ENCODE data around the gene GRM8.

GRCh38 chr7:126394406-126394805 lies 858.3 kb downstream of the GRM8 start:
- TF ChIP-seq CTCF (conservative IDR thresholded peaks at IDR 0.05): no peak
- no peak for TF ChIP-seq ZFX (IDR thresholded peaks at IDR 0.05)
